GM12891 (cell line): ENCODE measurements around the gene PLP1.
"Not testable (repeated sequence)": the region's sequence is repeated elsewhere in the genome, so short reads cannot be mapped to it uniquely, and the experiment has no call there.

Experiments used
- POLR2A ChIP-seq: IDR thresholded peaks from 2 replicates; pipeline ENCODE4 v1.6.1; 2011; ENCODE audit warnings: low read depth, low read length, control low read depth
- TAF1 ChIP-seq: IDR thresholded peaks from 2 replicates; pipeline ENCODE4 v1.6.1; 2011; ENCODE audit warnings: low read depth, low read length, control low read depth

GRCh38 chrX:103766813-103767555, 9.7 kb upstream of the PLP1 start:
- TF ChIP-seq POLR2A, TAF1: not testable (repeated sequence)
